Sigmoid colon (tissue), 7 donors: ENCODE results near the gene TAF7L. TPM values are rescaled to one million over a fixed set of nuclear protein-coding genes. Genes with fewer than 3 reads are reported as not detected.
A peak's percentile ranks its signal among the peaks of the same experiment; 100 is the strongest.

Source experiments
- DNase-seq: peaks from one replicate; pipeline ENCODE4 v3.0.0-alpha.2; 2019
- H3K27ac ChIP-seq, 4 donors: fragments of 200-600 bp; sonication (generic); one replicate each; pipeline ENCODE4 v1.5.1; 2016 to 2019; ENCODE audit warnings: mild to moderate bottlenecking in 1 of 4
- H3K27me3 ChIP-seq, 3 donors: fragments of 200-600 bp; sonication (generic); one replicate each; pipeline ENCODE4 v1.5.1; 2019; ENCODE audit warnings: mild to moderate bottlenecking in 1 of 3
- H3K36me3 ChIP-seq, 4 donors: fragments of 200-600 bp; sonication (generic); one replicate each; pipeline ENCODE4 v1.5.1; 2016 to 2019
- H3K4me1 ChIP-seq, 4 donors: fragments of 200-600 bp; sonication (generic); one replicate each; pipeline ENCODE4 v1.5.1; 2017 to 2019
- H3K4me3 ChIP-seq, 4 donors: fragments of 200-600 bp; sonication (generic); one replicate each; pipeline ENCODE4 v1.5.1; 2017 to 2019; ENCODE audit warnings: mild to moderate bottlenecking in 2 of 4, moderate library complexity in 1 of 4
- H3K9me3 ChIP-seq, 4 donors: fragments of 200-600 bp in 3 of 4; sonication (generic) in 3 of 4; one replicate each; pipeline versions ENCODE4 v1.5.1 to v1.6.1; 2013 to 2019
- CTCF ChIP-seq, 4 experiments: fragments of 450-650 bp in 3 of 4; fragments of 200-600 bp in 1 of 4; IDR thresholded peaks; one replicate each; pipeline ENCODE4 v1.5.1; 2016 to 2019; ENCODE audit warnings: antibody characterized with exemption in 4 of 4, mild to moderate bottlenecking in 3 of 4, moderate library complexity in 2 of 4
- EP300 ChIP-seq, 4 donors: sonication (generic); formaldehyde crosslinking; IDR thresholded peaks; one replicate each; pipeline ENCODE4 v1.6.1; 2017; ENCODE audit warnings: antibody characterized with exemption in 4 of 4
- POLR2A ChIP-seq, 2 donors: fragments of 450-650 bp; IDR thresholded peaks; one replicate each; pipeline ENCODE4 v1.6.1; 2016; ENCODE audit warnings: antibody characterized with exemption in 2 of 2, mild to moderate bottlenecking in 2 of 2, moderate library complexity in 2 of 2
- POLR2AphosphoS5 ChIP-seq, 4 donors: sonication (generic); formaldehyde crosslinking; IDR thresholded peaks; one replicate each; pipeline ENCODE4 v1.6.1; 2017; ENCODE audit warnings: antibody characterized with exemption in 4 of 4
- WGBS, 2 donors: extraction: QIAGEN DNeasy Blood & Tissue Kit; methylation state at CpG; one replicate each; pipeline ENCODE4 v1.1.7; 2013; 5-methylcytosine and 5-hydroxymethylcytosine counted together
- intact Hi-C: fragments of 100-400 bp; cut with DNase I; formaldehyde crosslinking; loops from one replicate; pipeline ENCODE4 v1.15.1; 2023
- polyA plus RNA-seq, 3 donors: library from polyadenylated mRNA; stranded (reverse); fragments of 200-250 nt; gene quantifications; one replicate each; pipeline ENCODE4 v1.2.3, GENCODE V29; 2013
- total RNA-seq, 4 donors: library from RNA; depleted of rRNA; stranded (reverse); fragments of >200 nt; gene quantifications; one replicate each; pipeline ENCODE4 v1.1.0, GENCODE V29; 2016
- donor health status: healthy with polysubstance abuse.
- donor health status: Bipolar disorder and iron deficiency.
- donor health status: healthy.

Gene TAF7L
- total and polyA plus RNA-seq, 7 donors, result 0.12 to 0.54 (median 0.16) TPM; not detected in 4

- no peaks in the 10 kb centered on the region for H3K36me3 ChIP-seq
- no peak overlapping the region for H3K4me3 ChIP-seq
- no peaks in the 10 kb centered on the region for H3K9me3 ChIP-seq
- H3K27ac ChIP-seq, result no peak overlapping the region
- H3K27me3 ChIP-seq, result no peaks in the 10 kb centered on the region
- H3K4me1 ChIP-seq, result no peaks in the 10 kb centered on the region
- no peak for DNase-seq
- intact Hi-C loops, result no loop called here
- TF ChIP-seq POLR2AphosphoS5 (IDR thresholded peaks at IDR 0.05) (no peak), POLR2A (IDR thresholded peaks at IDR 0.05) (no peak), CTCF (IDR thresholded peaks at IDR 0.05) (no peak), EP300 (IDR thresholded peaks at IDR 0.05) (no peak)
- 83 to 96% methylated on average over 1 of the region's 1 CpG for WGBS, 2 donors
Measured at GRCh38 chrX:101229170-101229569, 62.0 kb downstream of the TAF7L start.

DNA sequence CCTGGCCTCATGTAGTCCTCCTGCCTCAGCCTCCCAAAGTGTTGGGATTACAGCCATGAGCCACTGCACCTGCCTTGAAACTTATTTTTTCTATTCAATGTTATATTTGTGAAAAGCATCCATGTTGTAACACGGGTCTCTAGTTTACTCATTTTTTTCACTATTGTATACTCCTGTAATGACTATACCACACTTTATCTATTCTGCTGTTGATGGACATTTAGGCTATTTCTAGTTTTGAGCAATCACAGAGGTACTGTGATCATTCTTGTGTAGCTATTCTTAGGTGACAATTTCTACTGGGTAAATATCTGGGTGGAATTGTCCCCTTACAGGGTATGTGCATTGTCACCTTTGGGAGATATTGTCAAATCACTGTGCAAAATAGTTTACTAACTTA, 67.9 kb downstream of the TAF7L start:
- H3K9me3 ChIP-seq, result no peaks in the 10 kb centered on the region
- WGBS, 2 donors, result 66 to 88% methylated on average over 1 of the region's 1 CpG
- H3K4me3 ChIP-seq, result no peak overlapping the region
- H3K27ac ChIP-seq, result no peak overlapping the region
- no peaks in the 10 kb centered on the region for H3K27me3 ChIP-seq
- no peak for DNase-seq
- H3K36me3 ChIP-seq, result no peaks in the 10 kb centered on the region
- no peaks in the 10 kb centered on the region for H3K4me1 ChIP-seq
- TF ChIP-seq CTCF (IDR thresholded peaks at IDR 0.05) (no peak), EP300 (IDR thresholded peaks at IDR 0.05) (no peak)
- intact Hi-C loops, result no loop called here

- TF ChIP-seq POLR2AphosphoS5 (IDR thresholded peaks at IDR 0.05), result no peak
- no peak for TF ChIP-seq CTCF (IDR thresholded peaks at IDR 0.05)
- TF ChIP-seq POLR2A (IDR thresholded peaks at IDR 0.05), result no peak
- TF ChIP-seq EP300 (IDR thresholded peaks at IDR 0.05), result no peak
- Histone ChIP-seq H3K4me3 (peak overlapping the region in 2 of 4 donors; percentile 26 to 33), H3K27me3 (no peaks in the 10 kb centered on the region), H3K9me3 (no peaks in the 10 kb centered on the region), H3K27ac (peak overlapping the region in 3 of 4 donors; percentile 55 to 64 (median 61)), H3K36me3 (no peaks in the 10 kb centered on the region), H3K4me1 (no peaks in the 10 kb centered on the region)
- no peak for DNase-seq
- WGBS, 2 donors, result 13 to 41% methylated on average over 4 of the region's 4 CpGs
- intact Hi-C loops, result no loop called here
Measured at GRCh38 chrX:101220662-101221260, 70.4 kb downstream of the TAF7L start.

- H3K9me3 ChIP-seq, result no peaks in the 10 kb centered on the region
- 42 to 77% methylated on average over 12 of the region's 12 CpGs for WGBS, 2 donors
- no peaks in the 10 kb centered on the region for H3K4me1 ChIP-seq
- no peaks in the 10 kb centered on the region for H3K36me3 ChIP-seq
- H3K4me3 ChIP-seq, result peak overlapping the region in 3 of 4 donors; percentile 21 to 33 (median 26)
- H3K27me3 ChIP-seq, result no peaks in the 10 kb centered on the region
- TF ChIP-seq POLR2A (IDR thresholded peaks at IDR 0.05), result no peak
- TF ChIP-seq POLR2AphosphoS5 (IDR thresholded peaks at IDR 0.05), result no peak
- no peak for TF ChIP-seq EP300 (IDR thresholded peaks at IDR 0.05)
- TF ChIP-seq CTCF (IDR thresholded peaks at IDR 0.05), result no peak
- intact Hi-C loops, result no loop called here
- DNase-seq, result no peak
- H3K27ac ChIP-seq, result peak overlapping the region in 3 of 4 donors; percentile 55 to 64 (median 61)
Measured at GRCh38 chrX:101219864-101220346, 71.2 kb downstream of the TAF7L start.
